ACHN (cell line): ENCODE data around the gene CEP135.
"Not testable (repeated sequence)": the region's sequence is repeated elsewhere in the genome, so short reads cannot be mapped to it uniquely, and the experiment has no call there.

Source experiments
- DNase-seq: peaks from one replicate; pipeline ENCODE4 v3.0.0-alpha.2; 2015
- in situ Hi-C: cut with HindIII; loops from 2 replicates; pipeline ENCODE4 v1.10.0; 2017; ENCODE audit warnings: low sequenced_read_pairs, low pct_ligation_motif_present, low pct_unique_long_range_greater_than_20kb

The CEP135 gene

GRCh38 chr4:56052966-56053365 is 104.2 kb downstream of the CEP135 start:
- no peak for DNase-seq
- in situ Hi-C loops = no loop called here

- DNase-seq = no peak
- in situ Hi-C loops = no loop called here
Measured at GRCh38 chr4:56055027-56055977, 106.6 kb downstream of the CEP135 start.

- in situ Hi-C loops = no loop called here
- DNase-seq = no peak
Measured at GRCh38 chr4:56055991-56056390, 107.2 kb downstream of the CEP135 start.

GRCh38 chr4:56058555-56058954 is 109.8 kb downstream of the CEP135 start:
- DNase-seq = no peak
- in situ Hi-C loops = no loop called here

GRCh38 chr4:56060036-56060435 is 111.3 kb downstream of the CEP135 start:
- in situ Hi-C loops = no loop called here
- DNase-seq = no peak

GRCh38 chr4:56062106-56062505 is 113.4 kb downstream of the CEP135 start:
- in situ Hi-C loops = no loop called here
- no peak for DNase-seq

- DNase-seq = no peak
- in situ Hi-C loops = no loop called here
Measured at GRCh38 chr4:56062526-56063145, 113.9 kb downstream of the CEP135 start.

- in situ Hi-C loops = no loop called here
- no peak for DNase-seq
Measured at GRCh38 chr4:56066493-56066892, 117.7 kb downstream of the CEP135 start.

GRCh38 chr4:56067826-56068225 is 119.1 kb downstream of the CEP135 start:
- in situ Hi-C loops = no loop called here
- no peak for DNase-seq

GRCh38 chr4:56072730-56073129 is 124.0 kb downstream of the CEP135 start:
- in situ Hi-C loops, DNase-seq: not testable (repeated sequence)

- DNase-seq = no peak
- in situ Hi-C loops = no loop called here
Measured at GRCh38 chr4:56077676-56078075, 128.9 kb downstream of the CEP135 start.

- DNase-seq = no peak
- in situ Hi-C loops = no loop called here
Measured at GRCh38 chr4:56078866-56079265, 130.1 kb downstream of the CEP135 start.

GRCh38 chr4:56080384-56080783 is 131.6 kb downstream of the CEP135 start:
- no peak for DNase-seq
- in situ Hi-C loops = no loop called here

- no peak for DNase-seq
- in situ Hi-C loops = no loop called here
Measured at GRCh38 chr4:56082829-56083228, 134.1 kb downstream of the CEP135 start.
